Measurements from ENCODE around the gene NGB. TPM values are rescaled to one million over a fixed set of nuclear protein-coding genes. Genes with fewer than 3 reads are reported as not detected.

NGB gene
- total and polyA plus RNA-seq, 12 donors: 0.17 to 15.4 (median 5.2) TPM; not detected in 4

GRCh38 chr14:77222546-77223225 is 48.3 kb downstream of the NGB start:
- 63 to 78% (median 70%) methylated on average over 10 of the region's 10 CpGs for WGBS, 4 donors
- no peaks in the 10 kb centered on the region for H3K4me1 ChIP-seq (replicated peaks in 1 of 2)
- H3K27me3 ChIP-seq: no peaks in the 10 kb centered on the region
- intact Hi-C loops (cut with DNase I): no loop called here
- no peak for DNase-seq
- no peaks in the 10 kb centered on the region for H3K9me3 ChIP-seq (replicated peaks in 1 of 3)
- no peaks in the 10 kb centered on the region for H3K36me3 ChIP-seq (replicated peaks in 1 of 2)
- H3K4me3 ChIP-seq: no peak overlapping the region
- TF ChIP-seq CTCF (IDR thresholded peaks at IDR 0.05): no peak
- TF ChIP-seq POLR2A (IDR thresholded peaks at IDR 0.05): no peak
- no peak overlapping the region for H3K27ac ChIP-seq

- no peaks in the 10 kb centered on the region for H3K36me3 ChIP-seq (replicated peaks in 1 of 2)
- TF ChIP-seq CTCF (IDR thresholded peaks at IDR 0.05): no peak
- TF ChIP-seq POLR2A (IDR thresholded peaks at IDR 0.05): no peak
- no peaks in the 10 kb centered on the region for H3K27me3 ChIP-seq
- intact Hi-C loops (cut with DNase I): no loop called here
- DNase-seq: no peak
- no peaks in the 10 kb centered on the region for H3K4me1 ChIP-seq (replicated peaks in 1 of 2)
- 73 to 83% (median 77%) methylated on average over 17 to 23 of the region's 23 CpGs for WGBS, 4 donors
- H3K27ac ChIP-seq: no peak overlapping the region
- H3K4me3 ChIP-seq: no peak overlapping the region
- H3K9me3 ChIP-seq (replicated peaks in 1 of 3): no peaks in the 10 kb centered on the region
These were observed 49.6 kb downstream of the NGB start for GRCh38 chr14:77221241-77221871.

GRCh38 chr14:77220246-77221017 is 50.6 kb downstream of the NGB start:
- Histone ChIP-seq H3K9me3 (replicated peaks in 1 of 3) (no peaks in the 10 kb centered on the region), H3K4me1 (replicated peaks in 1 of 2) (no peaks in the 10 kb centered on the region), H3K27me3 (no peaks in the 10 kb centered on the region), H3K27ac (no peak overlapping the region), H3K4me3 (no peak overlapping the region), H3K36me3 (replicated peaks in 1 of 2) (no peaks in the 10 kb centered on the region)
- TF ChIP-seq POLR2A (IDR thresholded peaks at IDR 0.05): no peak
- no peak for TF ChIP-seq CTCF (IDR thresholded peaks at IDR 0.05)
- intact Hi-C loops (cut with DNase I): no loop called here
- peak in 1 of 7 donors; percentile 7 for DNase-seq
- 56 to 66% (median 58%) methylated on average over 13 to 18 of the region's 24 CpGs for WGBS, 4 donors

GRCh38 chr14:77219591-77219990 is 51.4 kb downstream of the NGB start:
- no peak overlapping the region for H3K4me3 ChIP-seq
- no peaks in the 10 kb centered on the region for H3K9me3 ChIP-seq (replicated peaks in 1 of 3)
- intact Hi-C loops (cut with DNase I): no loop called here
- no peak overlapping the region for H3K27ac ChIP-seq
- no peaks in the 10 kb centered on the region for H3K36me3 ChIP-seq (replicated peaks in 1 of 2)
- H3K27me3 ChIP-seq: no peaks in the 10 kb centered on the region
- H3K4me1 ChIP-seq (replicated peaks in 1 of 2): no peaks in the 10 kb centered on the region
- WGBS, 4 donors: 20 to 41% (median 27%) methylated on average over 3 to 10 of the region's 10 CpGs
- DNase-seq: peak; percentile 43 to 69 (median 63)
- TF ChIP-seq CTCF (IDR thresholded peaks at IDR 0.05): no peak
- no peak for TF ChIP-seq POLR2A (IDR thresholded peaks at IDR 0.05)
